Stimulated activated memory B cell treated with anti-CD40 and anti-IgM and Interleukin-4, amounts not matched to agents 10 μg/mL and 1 μg/mL and 100 μg/mL, for 72 hours (primary cell): Measurements from ENCODE around the gene OAS2.
A peak's percentile ranks its signal among the peaks of the same experiment; 100 is the strongest.

Source experiments
- ATAC-seq: fragments of 150-1000 bp; cut with Tn5 transposase; 2 replicates; pipeline ENCODE4 v1.10.0; 2021
- H3K27ac Mint-ChIP-seq: one replicate; pipeline ENCODE4 v1.8.0; 2022; ENCODE audit warnings: mild to moderate bottlenecking, mixed read lengths
- H3K27me3 Mint-ChIP-seq: one replicate; pipeline ENCODE4 v1.8.0; 2022; ENCODE audit warnings: mixed read lengths
- H3K36me3 Mint-ChIP-seq: one replicate; pipeline ENCODE4 v1.8.0; 2022; ENCODE audit warnings: mixed read lengths
- H3K4me1 Mint-ChIP-seq: one replicate; pipeline ENCODE4 v1.8.0; 2022; ENCODE audit warnings: mixed read lengths
- H3K4me3 Mint-ChIP-seq: one replicate; pipeline ENCODE4 v1.8.0; 2022; ENCODE audit warnings: mild to moderate bottlenecking, moderate library complexity, mixed read lengths
- H3K9me3 Mint-ChIP-seq: one replicate; pipeline ENCODE4 v1.8.0; 2022; ENCODE audit warnings: mixed read lengths

OAS2 gene

GRCh38 chr12:112978163-112979040, at the start of gene OAS2:
TSS of gene OAS2 (plus strand) at chr12:112978519. CDS start at chr12:112978609, 90 bp downstream.
- Mint-ChIP-seq H3K9me3 (peaks cover 4% of the 10 kb centered on the region), H3K27me3 (no peaks in the 10 kb centered on the region), H3K27ac (peak within 1 kb of the TSS; percentile 98), H3K4me1 (peaks cover 58% of the 10 kb centered on the region), H3K4me3 (peak within 1 kb of the TSS; percentile 99), H3K36me3 (peaks cover 21% of the 10 kb centered on the region)
- peak; percentile 96 for ATAC-seq

GRCh38 chr12:112928978-112929377, 49.3 kb upstream of the OAS2 start:
- no peak overlapping the region for H3K4me3 Mint-ChIP-seq
- no peak for ATAC-seq
- peaks cover 8% of the 10 kb centered on the region for H3K36me3 Mint-ChIP-seq
- no peaks in the 10 kb centered on the region for H3K27me3 Mint-ChIP-seq
- H3K9me3 Mint-ChIP-seq: no peaks in the 10 kb centered on the region
- H3K4me1 Mint-ChIP-seq: peaks cover 34% of the 10 kb centered on the region
- H3K27ac Mint-ChIP-seq: peak overlapping the region; percentile 40

- H3K27me3 Mint-ChIP-seq: no peaks in the 10 kb centered on the region
- no peak for ATAC-seq
- peaks cover 31% of the 10 kb centered on the region for H3K4me1 Mint-ChIP-seq
- no peaks in the 10 kb centered on the region for H3K9me3 Mint-ChIP-seq
- H3K4me3 Mint-ChIP-seq: no peak overlapping the region
- peak overlapping the region; percentile 40 for H3K27ac Mint-ChIP-seq
- H3K36me3 Mint-ChIP-seq: peaks cover 7% of the 10 kb centered on the region
These were observed 48.6 kb upstream of the OAS2 start for GRCh38 chr12:112929715-112930114.

GRCh38 chr12:112930350-112930749, 48.0 kb upstream of the OAS2 start:
- Mint-ChIP-seq H3K4me3 (no peak overlapping the region), H3K36me3 (peaks cover 7% of the 10 kb centered on the region), H3K4me1 (peaks cover 25% of the 10 kb centered on the region), H3K27ac (peak overlapping the region; percentile 40), H3K27me3 (no peaks in the 10 kb centered on the region), H3K9me3 (no peaks in the 10 kb centered on the region)
- ATAC-seq: no peak

GRCh38 chr12:112932485-112933128, 45.7 kb upstream of the OAS2 start:
- Mint-ChIP-seq H3K27ac (peak overlapping the region; percentile 3), H3K4me1 (peaks cover 6% of the 10 kb centered on the region), H3K27me3 (no peaks in the 10 kb centered on the region)

GRCh38 chr12:112933129-112933505, 45.2 kb upstream of the OAS2 start:
- no peak for ATAC-seq
- Mint-ChIP-seq H3K27me3 (no peaks in the 10 kb centered on the region), H3K9me3 (no peaks in the 10 kb centered on the region), H3K4me3 (no peak overlapping the region), H3K27ac (no peak overlapping the region), H3K4me1 (peaks cover 6% of the 10 kb centered on the region), H3K36me3 (peaks cover 7% of the 10 kb centered on the region)

More at GRCh38 chr12:112932485-112933128, 45.7 kb upstream of the OAS2 start:
- ATAC-seq: no peak
- H3K36me3 Mint-ChIP-seq: peaks cover 7% of the 10 kb centered on the region
- no peaks in the 10 kb centered on the region for H3K9me3 Mint-ChIP-seq
- H3K4me3 Mint-ChIP-seq: no peak overlapping the region

- no peak overlapping the region for H3K27ac Mint-ChIP-seq
- H3K36me3 Mint-ChIP-seq: no peaks in the 10 kb centered on the region
- no peak overlapping the region for H3K4me3 Mint-ChIP-seq
- H3K27me3 Mint-ChIP-seq: no peaks in the 10 kb centered on the region
- H3K9me3 Mint-ChIP-seq: no peaks in the 10 kb centered on the region
- peaks cover 18% of the 10 kb centered on the region for H3K4me1 Mint-ChIP-seq
- no peak for ATAC-seq
These were observed 42.1 kb upstream of the OAS2 start for GRCh38 chr12:112936264-112936663.

- no peaks in the 10 kb centered on the region for H3K9me3 Mint-ChIP-seq
- H3K27ac Mint-ChIP-seq: peak overlapping the region; percentile 9
- peaks cover 18% of the 10 kb centered on the region for H3K4me1 Mint-ChIP-seq
- H3K27me3 Mint-ChIP-seq: no peaks in the 10 kb centered on the region
- H3K36me3 Mint-ChIP-seq: no peaks in the 10 kb centered on the region
- peak overlapping the region; percentile 2 for H3K4me3 Mint-ChIP-seq
- ATAC-seq: no peak
These were observed 41.4 kb upstream of the OAS2 start for GRCh38 chr12:112936927-112937326.

GRCh38 chr12:112937741-112938719, 40.3 kb upstream of the OAS2 start, which contains the start of gene OAS3:
TSS of gene OAS3 (plus strand) at chr12:112938474. CDS start at chr12:112938531, 57 bp downstream.
- Mint-ChIP-seq H3K27ac (peak within 1 kb of the TSS; percentile 71), H3K4me3 (peak within 1 kb of the TSS; percentile 78), H3K9me3 (no peaks in the 10 kb centered on the region), H3K4me1 (peaks cover 18% of the 10 kb centered on the region), H3K36me3 (no peaks in the 10 kb centered on the region), H3K27me3 (no peaks in the 10 kb centered on the region)
- ATAC-seq: peak; percentile 78

GRCh38 chr12:112938751-112939150, 39.6 kb upstream of the OAS2 start:
- Mint-ChIP-seq H3K9me3 (no peaks in the 10 kb centered on the region), H3K27ac (peak overlapping the region; percentile 71), H3K4me1 (peaks cover 18% of the 10 kb centered on the region), H3K4me3 (peak overlapping the region; percentile 78), H3K36me3 (no peaks in the 10 kb centered on the region), H3K27me3 (no peaks in the 10 kb centered on the region)
- ATAC-seq: peak; percentile 2

- H3K9me3 Mint-ChIP-seq: no peaks in the 10 kb centered on the region
- peaks cover 9% of the 10 kb centered on the region for H3K36me3 Mint-ChIP-seq
- peaks cover 18% of the 10 kb centered on the region for H3K4me1 Mint-ChIP-seq
- peak; percentile 78 for ATAC-seq
- H3K27me3 Mint-ChIP-seq: no peaks in the 10 kb centered on the region
- H3K4me3 Mint-ChIP-seq: peak overlapping the region; percentile 37
- peak overlapping the region; percentile 71 for H3K27ac Mint-ChIP-seq
These were observed 38.4 kb upstream of the OAS2 start for GRCh38 chr12:112939761-112940381.

- H3K36me3 Mint-ChIP-seq: peaks cover 18% of the 10 kb centered on the region
- H3K4me1 Mint-ChIP-seq: peaks cover 18% of the 10 kb centered on the region
- no peak overlapping the region for H3K4me3 Mint-ChIP-seq
- no peak for ATAC-seq
- H3K27me3 Mint-ChIP-seq: no peaks in the 10 kb centered on the region
- H3K27ac Mint-ChIP-seq: no peak overlapping the region
- no peaks in the 10 kb centered on the region for H3K9me3 Mint-ChIP-seq
These were observed 36.6 kb upstream of the OAS2 start for GRCh38 chr12:112941528-112942335.

- peaks cover 27% of the 10 kb centered on the region for H3K36me3 Mint-ChIP-seq
- H3K27ac Mint-ChIP-seq: no peak overlapping the region
- no peak overlapping the region for H3K4me3 Mint-ChIP-seq
- no peaks in the 10 kb centered on the region for H3K27me3 Mint-ChIP-seq
- no peak for ATAC-seq
- peaks cover 18% of the 10 kb centered on the region for H3K4me1 Mint-ChIP-seq
- H3K9me3 Mint-ChIP-seq: no peaks in the 10 kb centered on the region
These were observed 35.7 kb upstream of the OAS2 start for GRCh38 chr12:112942572-112942971.
